HUDEP-2 (cell line): ENCODE measurements around the gene SH3BP4.

Experiments used
- DNase-seq, 76 experiments: peaks; one replicate each; lab custom pipeline; 2025; ENCODE audit not compliant: unreplicated experiment in 76 of 76; lab: John Stamatoyannopoulos, UW

SH3BP4 gene

GRCh38 chr2:234996069-234996940 lies 44.5 kb downstream of the SH3BP4 start:
- no peak for DNase-seq

GRCh38 chr2:234996941-234997270 lies 45.1 kb downstream of the SH3BP4 start:
- no peak for DNase-seq

DNA sequence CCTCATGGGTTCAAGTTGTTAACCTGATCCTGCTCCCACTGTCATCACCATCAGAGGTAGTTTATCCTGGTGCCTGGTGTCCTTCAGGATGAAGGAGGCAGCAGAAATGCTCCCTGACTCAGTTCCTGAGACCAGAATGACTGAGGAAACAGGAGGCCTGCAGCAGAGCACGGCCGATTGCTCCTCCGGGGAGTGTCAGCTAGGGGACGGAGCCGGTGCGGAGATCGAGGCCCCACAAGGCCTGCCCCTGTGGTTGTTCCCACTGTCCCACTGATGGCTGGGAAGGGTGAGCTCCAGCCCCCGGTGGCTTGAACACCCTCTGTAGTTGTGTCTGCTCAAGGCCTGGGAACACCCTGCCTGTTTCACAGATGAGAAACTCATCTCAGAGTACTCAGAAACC lies 45.6 kb downstream of the SH3BP4 start:
- no peak for DNase-seq

DNA sequence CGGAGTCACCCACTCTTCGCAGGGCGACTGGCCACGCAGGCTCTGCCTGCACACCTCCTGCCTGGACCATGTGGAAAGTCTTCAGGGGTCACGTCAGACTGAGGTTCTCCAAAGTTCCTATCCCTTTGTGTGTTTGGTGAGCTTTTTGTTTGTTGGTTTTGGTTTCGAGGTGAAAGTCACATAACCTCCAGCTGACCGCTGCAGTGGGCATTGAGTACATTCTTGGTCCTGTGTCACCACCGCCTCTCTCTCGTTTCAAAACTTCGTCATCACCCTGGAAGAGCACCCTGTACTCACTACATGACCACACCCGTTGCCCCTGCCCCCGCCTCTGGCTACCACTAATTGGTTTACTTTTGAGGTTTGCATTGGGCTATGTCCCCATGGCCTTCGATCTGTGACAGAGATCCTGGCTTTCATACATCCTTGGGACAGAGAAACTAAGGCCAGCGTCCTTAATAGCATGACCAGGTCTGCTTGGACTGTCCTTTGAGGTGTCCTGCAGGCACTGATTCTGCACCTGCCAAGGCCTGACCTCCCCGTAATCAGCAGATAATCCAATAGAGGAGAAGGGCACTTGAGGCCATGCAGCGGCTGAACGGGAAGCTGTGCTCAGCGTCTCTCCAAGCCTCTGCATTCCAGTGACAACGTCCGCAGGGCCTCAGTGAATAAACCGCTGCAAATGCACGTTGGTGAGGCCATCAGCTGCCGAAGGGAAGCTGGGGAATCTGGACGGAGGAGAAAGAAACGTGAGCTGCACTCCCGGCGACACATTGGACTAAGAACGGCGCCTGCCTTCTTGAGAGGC lies 46.8 kb downstream of the SH3BP4 start:
- no peak for DNase-seq

- DNase-seq = no peak
Observed at GRCh38 chr2:234999740-235000425, 48.1 kb downstream of the SH3BP4 start.

GRCh38 chr2:235000426-235001236 lies 48.8 kb downstream of the SH3BP4 start:
- DNase-seq = peak in 7 of 76 experiments; percentile 7 to 37 (median 18)

DNA sequence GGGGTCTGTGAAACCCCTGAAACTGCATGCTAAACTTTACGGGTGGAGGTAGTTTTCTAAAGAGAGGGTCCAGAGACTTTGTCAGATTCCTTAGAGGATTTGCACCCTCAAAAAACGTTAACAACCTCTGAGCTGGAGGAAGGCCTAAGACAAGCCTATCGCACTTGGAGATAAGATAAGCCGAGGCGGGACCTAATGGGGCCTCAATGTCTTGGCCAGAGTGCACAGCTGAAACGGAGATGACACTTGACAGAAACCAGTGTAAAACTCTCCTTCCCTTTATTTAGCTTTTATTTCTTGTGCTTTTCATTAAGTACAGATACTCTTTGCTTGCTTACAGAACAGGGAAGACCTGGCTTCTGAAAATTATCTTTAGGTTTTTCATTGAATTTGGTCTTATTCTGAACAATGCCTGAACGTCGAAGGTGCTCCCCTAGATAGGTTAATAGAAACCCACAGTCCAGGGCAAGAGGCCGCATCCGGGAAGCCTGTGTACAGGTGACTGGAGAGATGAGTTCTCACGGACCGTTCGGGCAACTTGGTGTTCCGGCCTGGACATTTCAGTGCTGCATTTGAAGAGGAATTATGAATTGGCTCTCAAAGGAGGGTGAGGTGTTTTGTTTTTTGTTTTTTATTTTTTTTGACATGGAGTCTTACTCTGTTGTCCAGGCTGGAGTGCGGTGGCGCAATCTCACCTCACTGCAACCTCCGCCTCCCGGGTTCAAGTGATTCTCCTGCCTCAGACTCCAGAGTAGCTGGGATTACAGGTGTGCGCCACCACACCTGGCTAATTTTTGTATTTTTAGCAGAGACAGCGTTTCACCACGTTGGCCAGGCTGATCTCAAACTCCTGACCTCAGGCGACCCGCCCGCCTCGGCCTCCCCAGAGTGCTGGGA lies 49.7 kb downstream of the SH3BP4 start:
- DNase-seq = peak in 19 of 76 experiments; percentile 2 to 46 (median 14)

- DNase-seq = no peak
Observed at GRCh38 chr2:235002198-235003095, 50.6 kb downstream of the SH3BP4 start.

DNA sequence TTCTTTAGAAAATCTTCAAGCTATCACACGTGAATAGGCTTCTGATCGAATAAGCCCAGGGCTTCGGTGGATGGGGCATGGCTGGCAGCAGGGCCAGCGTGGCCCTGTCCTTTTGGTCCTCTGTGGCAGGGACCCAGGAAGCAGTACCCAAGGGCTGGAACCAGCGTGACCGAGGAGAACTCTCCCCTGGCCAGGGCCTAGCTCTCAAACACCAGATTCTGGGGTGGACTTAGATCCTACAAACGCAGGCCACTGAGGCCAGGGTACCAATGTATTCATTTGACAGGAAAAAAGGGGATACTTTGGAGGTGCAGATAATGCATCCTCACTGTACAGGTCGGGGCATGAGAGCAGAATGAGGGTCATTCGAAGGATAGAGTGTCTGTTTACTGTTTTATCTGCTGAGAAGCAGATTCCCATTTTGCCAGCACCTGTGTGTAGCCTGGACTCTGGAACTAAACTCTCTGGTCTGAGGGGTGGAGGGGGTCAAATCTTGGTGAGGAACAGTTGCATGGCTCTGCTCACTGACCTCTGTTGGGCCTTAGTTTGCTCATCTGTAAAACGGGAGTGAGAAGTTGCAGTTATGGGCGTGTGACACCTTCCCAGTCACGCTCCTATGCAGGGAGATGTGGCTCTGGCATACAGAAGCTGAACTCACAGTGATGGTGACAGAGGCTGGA lies 51.4 kb downstream of the SH3BP4 start:
- DNase-seq = no peak

DNA sequence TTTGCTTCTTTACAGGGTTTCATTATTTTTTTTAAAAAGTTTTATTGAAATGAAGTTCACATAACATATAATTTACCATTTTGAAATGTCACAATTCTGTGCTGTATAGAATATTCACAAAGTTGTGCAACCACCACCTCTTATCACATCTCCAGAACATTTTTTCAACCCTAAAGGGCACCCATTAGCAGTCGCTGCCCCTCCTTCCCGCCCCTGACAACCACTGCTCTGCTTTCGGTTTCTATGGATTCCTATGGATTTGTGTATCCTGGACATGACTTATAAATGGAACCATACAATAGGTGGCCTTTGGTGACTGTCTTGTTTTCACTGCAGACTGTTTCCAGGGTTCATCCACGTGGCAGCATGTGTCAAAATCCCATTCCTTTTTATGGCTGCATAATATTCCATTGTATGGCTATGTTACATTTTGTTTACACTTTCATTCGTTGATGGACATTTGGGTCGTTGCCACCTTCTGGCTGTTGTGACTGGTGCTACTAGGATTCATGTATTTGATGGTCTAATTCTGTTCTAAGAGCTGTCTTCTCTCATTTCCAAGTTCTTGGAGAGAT lies 52.6 kb downstream of the SH3BP4 start:
- DNase-seq = no peak

GRCh38 chr2:235005023-235005422 lies 53.2 kb downstream of the SH3BP4 start:
- no peak for DNase-seq

- no peak for DNase-seq
Observed at GRCh38 chr2:235005603-235006259, 53.9 kb downstream of the SH3BP4 start.

- DNase-seq = no peak
Observed at GRCh38 chr2:235006461-235006860, 54.6 kb downstream of the SH3BP4 start.

DNA sequence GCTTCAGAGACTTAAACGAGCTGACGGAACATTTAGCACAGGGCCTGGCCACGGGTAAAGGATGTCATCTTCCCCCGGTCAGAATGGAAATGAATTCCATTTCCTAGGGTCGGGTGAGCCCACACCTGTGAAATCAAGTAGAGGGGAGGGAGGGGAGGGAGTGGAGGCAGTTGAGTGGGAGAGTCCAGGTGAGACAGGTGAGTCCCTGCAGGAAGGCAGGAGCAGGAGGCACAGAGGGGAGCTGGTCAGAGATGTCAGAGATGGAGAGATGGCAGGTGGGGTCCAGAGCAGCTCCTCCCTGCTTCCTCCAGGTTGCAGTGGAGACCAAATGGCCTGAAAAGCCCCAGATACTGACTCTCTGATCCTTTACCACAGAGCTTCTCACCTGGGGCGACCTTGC lies 55.2 kb downstream of the SH3BP4 start:
- DNase-seq = no peak

GRCh38 chr2:235007664-235008457 lies 56.0 kb downstream of the SH3BP4 start:
- DNase-seq = no peak

DNA sequence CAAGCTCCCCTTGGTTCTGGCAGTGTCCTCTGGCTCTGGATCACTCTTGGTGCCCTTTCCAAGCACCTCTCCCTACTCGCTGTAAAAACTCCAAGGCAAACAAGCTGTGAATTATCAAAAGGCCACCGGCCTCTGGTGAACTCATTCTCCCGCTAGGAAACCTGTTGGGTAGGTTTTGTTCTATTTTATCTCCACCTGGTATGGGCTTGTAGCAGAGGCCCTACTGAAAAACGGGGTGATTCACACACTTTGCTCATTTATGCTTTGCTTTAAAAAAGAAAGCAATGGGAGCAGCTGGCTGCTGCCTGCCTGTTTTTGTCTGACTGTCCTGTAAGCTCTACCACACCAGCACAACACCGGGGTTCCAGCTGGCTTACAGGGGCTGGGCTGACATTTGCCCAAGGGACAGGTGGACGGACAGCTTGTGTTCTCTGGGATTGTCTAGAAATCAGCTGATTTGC lies 56.8 kb downstream of the SH3BP4 start:
- DNase-seq = no peak
